ENCODE measurements around the gene DUOX2. TPM values are rescaled to one million over a fixed set of nuclear protein-coding genes. Genes with fewer than 3 reads are reported as not detected.

The DUOX2 gene
- total and polyA plus RNA-seq, 2 of the 8 experiments (the other 6 are each of a cell fraction or from before 2014, with no cell fraction given) = 0.08 TPM; not detected in 1

GRCh38 chr15:45150481-45150880 lies 36.5 kb upstream of the DUOX2 start:
- no peaks in the 10 kb centered on the region for H3K36me3 ChIP-seq (ENCODE audit: control insufficient read depth in 2 of 4, insufficient read depth in 4 of 4, low read length in 3 of 4)
- no peak overlapping the region for H4K5ac ChIP-seq (ENCODE audit: insufficient read length, low read depth, low read length)
- no peak overlapping the region for H2BK20ac ChIP-seq (ENCODE audit: low read length)
- no peaks in the 10 kb centered on the region; a peak in 1 of 7 replicates for H3K4me1 ChIP-seq (replicated peaks in 1 of 4; ENCODE audit: control insufficient read depth in 3 of 4, insufficient read depth in 4 of 4, low read length in 3 of 4)
- no peak overlapping the region for H2BK15ac ChIP-seq (ENCODE audit: low read length)
- no peak overlapping the region for H3K23ac ChIP-seq (ENCODE audit: insufficient read length)
- H3K9me3 ChIP-seq (ENCODE audit: insufficient read depth in 2 of 2, low read depth in 1 of 2, low read length in 1 of 2) = no peaks in the 10 kb centered on the region
- H3K27ac ChIP-seq (ENCODE audit: low read depth, low read length) = no peak overlapping the region
- no peak overlapping the region for H3K4ac ChIP-seq (replicated peaks; ENCODE audit: insufficient read length, low read depth, low read length)
- H2BK120ac ChIP-seq (replicated peaks; ENCODE audit: low read depth, low read length) = no peak overlapping the region
- no peak overlapping the region for H3K18ac ChIP-seq (ENCODE audit: extremely low read depth, low read length)
- no peaks in the 10 kb centered on the region for H4K20me1 ChIP-seq (replicated peaks in 1 of 2; ENCODE audit: control insufficient read depth in 1 of 2, insufficient read depth in 2 of 2, low read length in 2 of 2)
- TF ChIP-seq GABPA (IDR thresholded peaks at IDR 0.05; ENCODE audit: borderline replicate concordance, insufficient read depth, low read length) = no peak
- TF ChIP-seq YY1 (IDR thresholded peaks at IDR 0.05; ENCODE audit: low read depth, low read length) = no peak
- no peak for TF ChIP-seq BCL11A (IDR thresholded peaks at IDR 0.05; ENCODE audit: low read depth in 2 of 2, low read length in 2 of 2)
- no peak for TF ChIP-seq CEBPB (IDR thresholded peaks at IDR 0.05; ENCODE audit: low read depth, low read length)
- TF ChIP-seq CREB1 (IDR thresholded peaks at IDR 0.05) = no peak
- no peak for TF ChIP-seq ASH2L (IDR thresholded peaks at IDR 0.05; ENCODE audit: low read length)
- no peak for TF ChIP-seq PHF8 (conservative IDR thresholded peaks at IDR 0.05; ENCODE audit: low read depth, low read length)
- TF ChIP-seq, protein P1, sequence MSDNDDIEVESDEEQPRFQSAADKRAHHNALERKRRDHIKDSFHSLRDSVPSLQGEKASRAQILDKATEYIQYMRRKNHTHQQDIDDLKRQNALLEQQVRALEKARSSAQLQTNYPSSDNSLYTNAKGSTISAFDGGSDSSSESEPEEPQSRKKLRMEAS (IDR thresholded peaks at IDR 0.05) = no peak
- TF ChIP-seq, protein P2, sequence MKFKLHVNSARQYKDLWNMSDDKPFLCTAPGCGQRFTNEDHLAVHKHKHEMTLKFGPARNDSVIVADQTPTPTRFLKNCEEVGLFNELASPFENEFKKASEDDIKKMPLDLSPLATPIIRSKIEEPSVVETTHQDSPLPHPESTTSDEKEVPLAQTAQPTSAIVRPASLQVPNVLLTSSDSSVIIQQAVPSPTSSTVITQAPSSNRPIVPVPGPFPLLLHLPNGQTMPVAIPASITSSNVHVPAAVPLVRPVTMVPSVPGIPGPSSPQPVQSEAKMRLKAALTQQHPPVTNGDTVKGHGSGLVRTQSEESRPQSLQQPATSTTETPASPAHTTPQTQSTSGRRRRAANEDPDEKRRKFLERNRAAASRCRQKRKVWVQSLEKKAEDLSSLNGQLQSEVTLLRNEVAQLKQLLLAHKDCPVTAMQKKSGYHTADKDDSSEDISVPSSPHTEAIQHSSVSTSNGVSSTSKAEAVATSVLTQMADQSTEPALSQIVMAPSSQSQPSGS (IDR thresholded peaks at IDR 0.05; ENCODE audit: low read length) = no peak
- no peak for TF ChIP-seq SP2 (IDR thresholded peaks at IDR 0.05; ENCODE audit: low read length)
- no peak for TF ChIP-seq NANOG (IDR thresholded peaks at IDR 0.05; ENCODE audit: insufficient read depth, low read depth, low read length, poor library complexity, severe bottlenecking)
- no peaks in the 10 kb centered on the region for H3K23me2 ChIP-seq (ENCODE audit: low read depth, low read length)
- H4K8ac ChIP-seq (ENCODE audit: extremely low read depth, insufficient read depth, low read length) = no peak overlapping the region
- no peaks in the 10 kb centered on the region for H3K79me2 ChIP-seq (ENCODE audit: control insufficient read depth in 1 of 2, insufficient read depth in 2 of 2, low read length in 2 of 2)
- no peak overlapping the region for H3K56ac ChIP-seq (replicated peaks; ENCODE audit: insufficient read length, low read depth, low read length)
- H2AK5ac ChIP-seq (ENCODE audit: low read depth, low read length) = no peak overlapping the region
- no peak overlapping the region for H2BK5ac ChIP-seq (ENCODE audit: low read depth, low read length)
- H4K91ac ChIP-seq (replicated peaks; ENCODE audit: insufficient read length, low read length) = no peak overlapping the region
- WGBS, 2 experiments (ENCODE audit: extremely low coverage in 1 of 2, insufficient coverage in 1 of 2, insufficient read length in 1 of 2, insufficient replicate concordance in 2 of 2, low coverage in 1 of 2, low lambda C conversion rate in 2 of 2, missing lambda C conversion rate in 1 of 2) = 84% methylated on average over 6 of the region's 6 CpGs; no CpG with 5 or more reads in 1 of the 2 experiments
- no peak overlapping the region for H3K14ac ChIP-seq (ENCODE audit: insufficient read length)
- no peak overlapping the region for H2AFZ ChIP-seq (ENCODE audit: low read length)
- no peaks in the 10 kb centered on the region for H3K79me1 ChIP-seq (ENCODE audit: low read depth, low read length)
- FAIRE-seq = no peak
- no peak overlapping the region for H3K4me2 ChIP-seq (ENCODE audit: insufficient read depth in 1 of 2, low read depth in 2 of 2, low read length in 2 of 2)
- H3K9ac ChIP-seq (replicated peaks in 1 of 4; ENCODE audit: extremely low read depth in 1 of 4, low read depth in 3 of 4, low read length in 3 of 4) = no peak overlapping the region
- no peak overlapping the region for H3K4me3 ChIP-seq (ENCODE audit: extremely low read depth in 1 of 4, insufficient read depth in 2 of 4, low read depth in 3 of 4, low read length in 4 of 4)
- DNase-seq (ENCODE audit: low read depth in 1 of 2, low spot score in 2 of 2) = no peak
- H3K27me3 ChIP-seq (replicated peaks in 1 of 4; ENCODE audit: control insufficient read depth in 3 of 4, extremely low read depth in 1 of 4, insufficient read depth in 3 of 4, low read length in 3 of 4) = peaks cover 0 to 2% (median 0%) of the 10 kb centered on the region in 4 experiments; a peak in 2 of 7 replicates
- no peak overlapping the region for H2BK12ac ChIP-seq (ENCODE audit: low read depth, low read length)
- CTCF ChIA-PET (ENCODE audit: partially characterized antibody) = interaction anchor here (1.0 to 3.4 kb wide), 5 partner anchors 12 to 55 kb away, joined by 3 to 27 read pairs (median 6); no protein-coding TSS in a partner anchor
- POLR2A ChIA-PET (ENCODE audit: partially characterized antibody) = interaction anchor here (1.1 to 1.6 kb wide), 5 partner anchors 8 to 36 kb away, joined by 3 to 6 read pairs (median 3); no protein-coding TSS in a partner anchor
